H1 (cell line): ENCODE measurements around the gene LGR4. TPM values are rescaled to one million over a fixed set of nuclear protein-coding genes. Genes with fewer than 3 reads are reported as not detected.

Experiments used
- CTCF ChIA-PET: fragments of 300-600 bp; sonication (Branson Sonifier 250); formaldehyde crosslinking; loops from one replicate; lab custom pipeline; 2021; ENCODE audit not compliant: partially characterized antibody; lab: Charles Lee
- POLR2A ChIA-PET: fragments of 300-600 bp; sonication (Branson Sonifier 250); formaldehyde crosslinking; loops from one replicate; lab custom pipeline; 2021; ENCODE audit warnings: inconsistent platforms; ENCODE audit not compliant: partially characterized antibody; lab: Charles Lee
- DNase-seq, 2 experiments: peaks; one replicate each; pipeline versions ENCODE4 v3.0.0 to v3.0.0-alpha.2; 2010 to 2022; ENCODE audit warnings: low spot score in 2 of 2, low read depth in 1 of 2, mixed read lengths in 1 of 2
- FAIRE-seq: peaks from 2 replicates; lab custom pipeline; 2011; peaks lifted over from hg19 to GRCh38; lab: Jason Lieb, UNC
- H2AFZ ChIP-seq: 2 replicates; pipeline ENCODE4 v1.8.1; 2012; ENCODE audit warnings: low read length, inconsistent platforms
- H2AK5ac ChIP-seq: 2 replicates; pipeline ENCODE4 v1.6.1; 2013; ENCODE audit warnings: low read depth, low read length
- H2BK120ac ChIP-seq: replicated peaks from 2 replicates; pipeline ENCODE3; 2013; ENCODE audit warnings: low read depth, low read length, inconsistent platforms
- H2BK12ac ChIP-seq: 2 replicates; pipeline ENCODE4 v1.6.1; 2013; ENCODE audit warnings: low read depth, low read length
- H2BK15ac ChIP-seq: 2 replicates; pipeline ENCODE4 v1.6.1; 2013; ENCODE audit warnings: low read length
- H2BK20ac ChIP-seq: 2 replicates; pipeline ENCODE4 v1.6.1; 2013; ENCODE audit warnings: low read length
- H2BK5ac ChIP-seq: 2 replicates; pipeline ENCODE4 v1.6.1; 2013; ENCODE audit warnings: low read depth, low read length
- H3K14ac ChIP-seq: 2 replicates; pipeline ENCODE4 v1.6.1; 2013; ENCODE audit warnings: inconsistent platforms; ENCODE audit not compliant: insufficient read length
- H3K18ac ChIP-seq: 2 replicates; pipeline ENCODE4 v1.6.1; 2013; ENCODE audit warnings: low read length; ENCODE audit errors: extremely low read depth
- H3K23ac ChIP-seq: 2 replicates; pipeline ENCODE4 v1.6.1; 2013; ENCODE audit warnings: inconsistent platforms; ENCODE audit not compliant: insufficient read length
- H3K23me2 ChIP-seq: 2 replicates; pipeline ENCODE4 v1.6.1; 2013; ENCODE audit warnings: low read depth, low read length
- H3K27ac ChIP-seq: 2 replicates; pipeline ENCODE4 v1.6.1; 2011; ENCODE audit warnings: low read depth, low read length, inconsistent platforms
- H3K27me3 ChIP-seq, 4 experiments: replicated peaks in 1 of 4; 1 replicate in 1 of 4; 2 replicates in 3 of 4; pipeline versions ENCODE4 v1.6.1 to v1.8.1; 2011 to 2013; ENCODE audit warnings: low read length in 3 of 4, mild to moderate bottlenecking in 3 of 4, inconsistent platforms in 2 of 4, mixed read lengths in 2 of 4, moderate library complexity in 1 of 4; ENCODE audit not compliant: control insufficient read depth in 3 of 4, insufficient read depth in 3 of 4; ENCODE audit errors: extremely low read depth in 1 of 4
- H3K36me3 ChIP-seq, 4 experiments: 2 replicates each; pipeline versions ENCODE4 v1.6.1 to v1.8.1; 2011 to 2013; ENCODE audit warnings: mild to moderate bottlenecking in 4 of 4, low read length in 3 of 4, moderate library complexity in 2 of 4, control low read depth in 1 of 4, inconsistent platforms in 1 of 4; ENCODE audit not compliant: insufficient read depth in 4 of 4, control insufficient read depth in 2 of 4
- H3K4ac ChIP-seq: replicated peaks from 2 replicates; pipeline ENCODE3; 2013; ENCODE audit warnings: low read length, low read depth, mixed read lengths, inconsistent platforms; ENCODE audit not compliant: insufficient read length
- H3K4me1 ChIP-seq, 4 experiments: replicated peaks in 1 of 4; 1 replicate in 1 of 4; 2 replicates in 3 of 4; pipeline versions ENCODE4 v1.6.1 to v1.8.1; 2011 to 2013; ENCODE audit warnings: low read length in 3 of 4, inconsistent platforms in 2 of 4, mixed read lengths in 1 of 4; ENCODE audit not compliant: insufficient read depth in 4 of 4, control insufficient read depth in 3 of 4
- H3K4me2 ChIP-seq, 2 experiments: 2 replicates each; pipeline versions ENCODE4 v1.6.1 to v1.8.1; 2011 to 2013; ENCODE audit warnings: low read depth in 2 of 2, low read length in 2 of 2, control low read depth in 1 of 2, inconsistent platforms in 1 of 2, mild to moderate bottlenecking in 1 of 2; ENCODE audit not compliant: insufficient read depth in 1 of 2
- H3K4me3 ChIP-seq, 4 experiments: fragments of 200-600, 300-600 bp in 1 of 4; sonication (generic), shearing (Covaris generic), sonication (Bioruptor Twin) in 1 of 4; 2 replicates each; pipeline versions ENCODE4 v1.5.1 to v1.8.1; 2011 to 2016; ENCODE audit warnings: low read length in 4 of 4, low read depth in 3 of 4, control low read depth in 2 of 4, inconsistent platforms in 2 of 4, mild to moderate bottlenecking in 2 of 4, mixed read lengths in 1 of 4, moderate library complexity in 1 of 4; ENCODE audit not compliant: insufficient read depth in 2 of 4; ENCODE audit errors: extremely low read depth in 1 of 4
- H3K56ac ChIP-seq: replicated peaks from 2 replicates; pipeline ENCODE3; 2013; ENCODE audit warnings: low read depth, mild to moderate bottlenecking, mixed read lengths, low read length, inconsistent platforms; ENCODE audit not compliant: insufficient read length
- H3K79me1 ChIP-seq: 2 replicates; pipeline ENCODE4 v1.6.1; 2013; ENCODE audit warnings: low read depth, low read length, control low read depth
- H3K79me2 ChIP-seq, 2 experiments: 2 replicates each; pipeline versions ENCODE4 v1.6.1 to v1.8.1; 2012 to 2013; ENCODE audit warnings: low read length in 2 of 2, mild to moderate bottlenecking in 2 of 2, inconsistent platforms in 1 of 2; ENCODE audit not compliant: insufficient read depth in 2 of 2, control insufficient read depth in 1 of 2
- H3K9ac ChIP-seq, 4 experiments: replicated peaks in 1 of 4; 1 replicate in 1 of 4; 2 replicates in 3 of 4; pipeline versions ENCODE4 v1.6.1 to v1.8.1; 2011 to 2013; ENCODE audit warnings: low read depth in 3 of 4, low read length in 3 of 4, control low read depth in 2 of 4, mild to moderate bottlenecking in 2 of 4, moderate library complexity in 2 of 4, inconsistent platforms in 1 of 4; ENCODE audit errors: extremely low read depth in 1 of 4
- H3K9me3 ChIP-seq, 2 experiments: 2 replicates each; pipeline versions ENCODE4 v1.6.1 to v1.8.1; 2012 to 2013; ENCODE audit warnings: mild to moderate bottlenecking in 2 of 2, moderate library complexity in 2 of 2, control low read depth in 1 of 2, inconsistent platforms in 1 of 2, low read depth in 1 of 2, low read length in 1 of 2, mixed read lengths in 1 of 2; ENCODE audit not compliant: insufficient read depth in 2 of 2
- H4K20me1 ChIP-seq, 2 experiments: replicated peaks in 1 of 2; 2 replicates each; pipeline versions ENCODE3 to v1.8.1; 2011 to 2013; ENCODE audit warnings: inconsistent platforms in 2 of 2, low read length in 2 of 2, mild to moderate bottlenecking in 1 of 2; ENCODE audit not compliant: insufficient read depth in 2 of 2, control insufficient read depth in 1 of 2
- H4K5ac ChIP-seq: 2 replicates; pipeline ENCODE4 v1.6.1; 2013; ENCODE audit warnings: low read length, low read depth, mixed read lengths, inconsistent platforms; ENCODE audit not compliant: insufficient read length
- H4K8ac ChIP-seq: 2 replicates; pipeline ENCODE4 v1.8.0; 2013; ENCODE audit warnings: mild to moderate bottlenecking, moderate library complexity, low read length, inconsistent platforms; ENCODE audit not compliant: insufficient read depth; ENCODE audit errors: extremely low read depth
- H4K91ac ChIP-seq: replicated peaks from 2 replicates; pipeline ENCODE3; 2013; ENCODE audit warnings: low read length, mixed read lengths, inconsistent platforms; ENCODE audit not compliant: insufficient read length
- KDM4A ChIP-seq: IDR thresholded peaks from one replicate; pipeline ENCODE4 v1.7.1; 2012; ENCODE audit warnings: low read depth, mild to moderate bottlenecking, moderate library complexity, low read length, inconsistent platforms; ENCODE audit not compliant: severe bottlenecking
- WGBS, 2 experiments: shearing (Covaris generic) in 1 of 2; methylation state at CpG; one replicate each; pipeline versions ENCODE4 v1.1.6 to v1.1.7; 2013 to 2015; ENCODE audit warnings: low lambda C conversion rate in 2 of 2, mixed read lengths in 2 of 2, inconsistent platforms in 1 of 2, low coverage in 1 of 2, missing lambda C conversion rate in 1 of 2; ENCODE audit not compliant: insufficient replicate concordance in 2 of 2, insufficient coverage in 1 of 2, insufficient read length in 1 of 2; ENCODE audit errors: extremely low coverage in 1 of 2, missing lambda C conversion rate in 1 of 2; 5-methylcytosine and 5-hydroxymethylcytosine counted together
- polyA plus RNA-seq, 7 experiments: library from polyadenylated mRNA; depleted of rRNA in 3 of 7; stranded (reverse) in 5 of 7; unstranded in 2 of 7; fragments of >200 nt in 5 of 7; fragments of 200-250 nt in 2 of 7; gene quantifications; 1 replicate in 5 of 7; 2 replicates in 1 of 7; 4 replicates in 1 of 7; pipeline versions ENCODE4 v1.2.1 to v1.2.3, GENCODE V29; 2011 to 2013; ENCODE audit warnings: missing spikeins in 2 of 7, mixed read lengths in 2 of 7
- total RNA-seq: library from RNA; stranded (reverse); fragmentation: NEBNext Ultra II Directional; extraction: Animal tissue kit (Norgen Biotek cat#: 25700); gene quantifications from 2 replicates; pipeline ENCODE4 v1.2.1, GENCODE V29; 2021

LGR4 gene
- total and polyA plus RNA-seq, 2 of the 8 experiments (the other 6 are each of a cell fraction or from before 2014, with no cell fraction given) = 26.6 to 61.7 TPM

GRCh38 chr11:27453701-27454100 is 18.9 kb downstream of the LGR4 start:
- Histone ChIP-seq H3K4me3 (no peak overlapping the region), H3K9ac (no peak overlapping the region), H3K79me2 (peaks cover 26 to 98% of the 10 kb centered on the region in 2 experiments)
- no peak for TF ChIP-seq KDM4A

More at GRCh38 chr11:27453701-27454100, 18.9 kb downstream of the LGR4 start:
- Histone ChIP-seq H4K20me1 (peaks cover 0 to 2% of the 10 kb centered on the region in 2 experiments), H2BK120ac (no peak overlapping the region), H2BK5ac (no peak overlapping the region), H3K79me1 (no peaks in the 10 kb centered on the region; the same call in none of the 2 replicates), H2AK5ac (no peak overlapping the region), H3K36me3 (peaks cover 0 to 4% (median 1%) of the 10 kb centered on the region in 4 experiments; a peak in 2 of 8 replicates), H3K23ac (no peak overlapping the region), H3K27me3 (no peaks in the 10 kb centered on the region), H4K8ac (no peak overlapping the region), H3K56ac (no peak overlapping the region), H4K5ac (no peak overlapping the region), H3K14ac (no peak overlapping the region), H2BK20ac (no peak overlapping the region), H3K4ac (no peak overlapping the region), H2BK15ac (no peak overlapping the region), H3K23me2 (no peaks in the 10 kb centered on the region; the same call in 1 of the 2 replicates), H3K9me3 (0 out of 4 replicates have a peak, but pooled peaks cover 0 to 2% of the 10 kb centered on the region in 2 experiments), H3K4me2 (0 out of 4 replicates have a peak overlapping the region, but pooled peaks of 1 of the 2 experiments have one; percentile 2), H2AFZ (no peak overlapping the region), H2BK12ac (no peak overlapping the region), H3K4me1 (peaks cover 0 to 19% (median 4%) of the 10 kb centered on the region in 4 experiments; a peak in 2 of 7 replicates), H3K27ac (no peak overlapping the region), H4K91ac (no peak overlapping the region), H3K18ac (no peak overlapping the region)
- ChIA-PET CTCF (interaction anchor here (2.7 kb wide), 1 partner anchor 33 kb away, joined by 6 read pairs; no protein-coding TSS in a partner anchor), POLR2A (interaction anchor here (4.6 kb wide), 1 partner anchor 9 kb away, joined by 23 read pairs; no protein-coding TSS in a partner anchor)
- DNase-seq (no peak), FAIRE-seq (no peak)
- 75% methylated on average over 1 of the region's 1 CpG; no CpG with 5 or more reads in 1 of the 2 experiments for WGBS, 2 experiments
